Vagina (tissue), 2 donors: ENCODE measurements around the gene LALBA.

ENCODE experiments used
- POLR2A ChIP-seq, 2 donors: fragments of 450-650 bp; IDR thresholded peaks; one replicate each; pipeline ENCODE4 v1.6.1; 2017; ENCODE audit warnings: antibody characterized with exemption in 2 of 2, mild to moderate bottlenecking in 2 of 2, moderate library complexity in 2 of 2
- TF ChIP-seq, protein P1 (sequence below), 3 experiments: fragments of 450-650 bp in 2 of 3; fragments of 200-600 bp in 1 of 3; sonication (generic) in 1 of 3; IDR thresholded peaks; one replicate each; pipeline ENCODE4 v1.5.1; 2017 to 2019; ENCODE audit warnings: antibody characterized with exemption in 3 of 3, mild to moderate bottlenecking in 2 of 3, moderate library complexity in 2 of 3

DNA sequence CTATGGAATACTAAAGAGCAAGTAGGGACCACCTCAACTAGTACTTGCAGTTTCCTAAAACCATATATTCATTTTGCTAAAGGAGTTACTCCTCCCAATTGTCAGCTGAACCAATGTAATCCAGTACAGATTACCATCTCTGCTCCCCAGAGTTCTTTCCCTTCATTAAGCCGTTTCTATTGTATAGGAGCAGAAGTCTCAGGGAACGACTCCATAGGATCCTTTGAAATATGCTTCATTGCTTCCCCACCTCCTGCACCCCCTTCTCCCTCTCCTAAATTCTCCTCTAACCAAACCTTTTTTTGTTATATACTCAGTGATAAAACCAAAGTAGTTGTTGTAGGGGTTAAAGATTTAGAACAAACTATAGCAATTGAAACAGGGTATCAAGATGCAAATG is 30.7 kb upstream of the LALBA start:
- TF ChIP-seq, protein P1, sequence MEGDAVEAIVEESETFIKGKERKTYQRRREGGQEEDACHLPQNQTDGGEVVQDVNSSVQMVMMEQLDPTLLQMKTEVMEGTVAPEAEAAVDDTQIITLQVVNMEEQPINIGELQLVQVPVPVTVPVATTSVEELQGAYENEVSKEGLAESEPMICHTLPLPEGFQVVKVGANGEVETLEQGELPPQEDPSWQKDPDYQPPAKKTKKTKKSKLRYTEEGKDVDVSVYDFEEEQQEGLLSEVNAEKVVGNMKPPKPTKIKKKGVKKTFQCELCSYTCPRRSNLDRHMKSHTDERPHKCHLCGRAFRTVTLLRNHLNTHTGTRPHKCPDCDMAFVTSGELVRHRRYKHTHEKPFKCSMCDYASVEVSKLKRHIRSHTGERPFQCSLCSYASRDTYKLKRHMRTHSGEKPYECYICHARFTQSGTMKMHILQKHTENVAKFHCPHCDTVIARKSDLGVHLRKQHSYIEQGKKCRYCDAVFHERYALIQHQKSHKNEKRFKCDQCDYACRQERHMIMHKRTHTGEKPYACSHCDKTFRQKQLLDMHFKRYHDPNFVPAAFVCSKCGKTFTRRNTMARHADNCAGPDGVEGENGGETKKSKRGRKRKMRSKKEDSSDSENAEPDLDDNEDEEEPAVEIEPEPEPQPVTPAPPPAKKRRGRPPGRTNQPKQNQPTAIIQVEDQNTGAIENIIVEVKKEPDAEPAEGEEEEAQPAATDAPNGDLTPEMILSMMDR (IDR thresholded peaks at IDR 0.05) = no peak
- no peak for TF ChIP-seq POLR2A (IDR thresholded peaks at IDR 0.05)
